DOHH2 (cell line): ENCODE measurements around the gene RNLS.
A peak's percentile ranks its signal among the peaks of the same experiment; 100 is the strongest.

ENCODE experiments used
- H3F3A ChIP-seq: fragments of 200-600 bp; sonication (generic), shearing (Covaris generic); 2 replicates; pipeline ENCODE4 v1.6.0; 2016; ENCODE audit warnings: antibody characterized with exemption, mild to moderate bottlenecking; ENCODE audit not compliant: control insufficient read depth, insufficient read depth
- H3K27ac ChIP-seq: fragments of 200-600 bp; sonication (generic); 2 replicates; pipeline ENCODE4 v1.5.1; 2014; ENCODE audit warnings: low read depth, mild to moderate bottlenecking, low read length, moderate library complexity
- H3K27me3 ChIP-seq: fragments of 200-600 bp; sonication (generic); 2 replicates; pipeline ENCODE4 v1.6.1; 2014; ENCODE audit warnings: mild to moderate bottlenecking, low read length, mixed read lengths; ENCODE audit not compliant: control insufficient read depth
- H3K36me3 ChIP-seq: fragments of 200-600 bp; sonication (generic); 2 replicates; pipeline ENCODE4 v1.6.1; 2014; ENCODE audit warnings: mild to moderate bottlenecking, low read length, moderate library complexity, mixed read lengths; ENCODE audit not compliant: control insufficient read depth
- H3K4me1 ChIP-seq: fragments of 200-600 bp; sonication (generic); 2 replicates; pipeline ENCODE4 v1.6.1; 2014; ENCODE audit warnings: mild to moderate bottlenecking, low read length, mixed read lengths; ENCODE audit not compliant: control insufficient read depth
- H3K4me2 ChIP-seq: fragments of 200-600 bp; sonication (generic); 2 replicates; pipeline ENCODE4 v1.6.0; 2014; ENCODE audit warnings: mild to moderate bottlenecking, low read length, moderate library complexity
- H3K4me3 ChIP-seq: fragments of 200-600 bp; sonication (generic); 2 replicates; pipeline ENCODE4 v1.5.1; 2014; ENCODE audit warnings: mild to moderate bottlenecking, low read length, mixed read lengths
- H3K79me2 ChIP-seq: fragments of 200-600 bp; sonication (generic); 2 replicates; pipeline ENCODE4 v1.6.1; 2014; ENCODE audit warnings: mild to moderate bottlenecking, low read length, mixed read lengths; ENCODE audit not compliant: control insufficient read depth
- H3K9me2 ChIP-seq: fragments of 200-600 bp; sonication (generic); replicated peaks from 2 replicates; pipeline ENCODE4 v1.6.1; 2014; ENCODE audit warnings: mild to moderate bottlenecking, low read length, mixed read lengths; ENCODE audit not compliant: control insufficient read depth
- H3K9me3 ChIP-seq: fragments of 200-600 bp; sonication (generic); 2 replicates; pipeline ENCODE4 v1.6.1; 2014; ENCODE audit warnings: antibody characterized with exemption, low read length, mixed read lengths; ENCODE audit not compliant: control insufficient read depth, insufficient read depth
- H4K20me1 ChIP-seq: fragments of 200-600 bp; sonication (generic); 2 replicates; pipeline ENCODE4 v1.6.0; 2014; ENCODE audit warnings: low read depth, mild to moderate bottlenecking, antibody characterized with exemption, low read length, moderate library complexity; ENCODE audit not compliant: control insufficient read depth, insufficient read depth
- EZH2phosphoT487 ChIP-seq: fragments of 200-600 bp; sonication (generic); IDR thresholded peaks from 2 replicates; pipeline ENCODE4 v1.6.1; 2017; ENCODE audit warnings: borderline replicate concordance, mild to moderate bottlenecking, antibody characterized with exemption, low read length, moderate library complexity, mixed read lengths
- TF ChIP-seq, protein P1 (sequence below): fragments of 200-600 bp; sonication (generic); IDR thresholded peaks from one replicate; pipeline ENCODE4 v1.5.1; 2014; ENCODE audit warnings: antibody characterized with exemption, mild to moderate bottlenecking, low read depth, low read length; ENCODE audit not compliant: poor library complexity, severe bottlenecking

RNLS gene

GRCh38 chr10:88557256-88557655 is 25.9 kb downstream of the RNLS start:
- Histone ChIP-seq H3K27ac (no peak overlapping the region), H3K4me2 (no peak overlapping the region), H3K79me2 (no peaks in the 10 kb centered on the region), H3K9me3 (no peaks in the 10 kb centered on the region), H3K27me3 (no peaks in the 10 kb centered on the region), H3F3A (no peaks in the 10 kb centered on the region), H3K36me3 (no peaks in the 10 kb centered on the region), H3K9me2 (no peaks in the 10 kb centered on the region), H3K4me3 (no peak overlapping the region), H3K4me1 (no peaks in the 10 kb centered on the region), H4K20me1 (no peaks in the 10 kb centered on the region)
- TF ChIP-seq, protein P1, sequence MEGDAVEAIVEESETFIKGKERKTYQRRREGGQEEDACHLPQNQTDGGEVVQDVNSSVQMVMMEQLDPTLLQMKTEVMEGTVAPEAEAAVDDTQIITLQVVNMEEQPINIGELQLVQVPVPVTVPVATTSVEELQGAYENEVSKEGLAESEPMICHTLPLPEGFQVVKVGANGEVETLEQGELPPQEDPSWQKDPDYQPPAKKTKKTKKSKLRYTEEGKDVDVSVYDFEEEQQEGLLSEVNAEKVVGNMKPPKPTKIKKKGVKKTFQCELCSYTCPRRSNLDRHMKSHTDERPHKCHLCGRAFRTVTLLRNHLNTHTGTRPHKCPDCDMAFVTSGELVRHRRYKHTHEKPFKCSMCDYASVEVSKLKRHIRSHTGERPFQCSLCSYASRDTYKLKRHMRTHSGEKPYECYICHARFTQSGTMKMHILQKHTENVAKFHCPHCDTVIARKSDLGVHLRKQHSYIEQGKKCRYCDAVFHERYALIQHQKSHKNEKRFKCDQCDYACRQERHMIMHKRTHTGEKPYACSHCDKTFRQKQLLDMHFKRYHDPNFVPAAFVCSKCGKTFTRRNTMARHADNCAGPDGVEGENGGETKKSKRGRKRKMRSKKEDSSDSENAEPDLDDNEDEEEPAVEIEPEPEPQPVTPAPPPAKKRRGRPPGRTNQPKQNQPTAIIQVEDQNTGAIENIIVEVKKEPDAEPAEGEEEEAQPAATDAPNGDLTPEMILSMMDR: no peak

DNA sequence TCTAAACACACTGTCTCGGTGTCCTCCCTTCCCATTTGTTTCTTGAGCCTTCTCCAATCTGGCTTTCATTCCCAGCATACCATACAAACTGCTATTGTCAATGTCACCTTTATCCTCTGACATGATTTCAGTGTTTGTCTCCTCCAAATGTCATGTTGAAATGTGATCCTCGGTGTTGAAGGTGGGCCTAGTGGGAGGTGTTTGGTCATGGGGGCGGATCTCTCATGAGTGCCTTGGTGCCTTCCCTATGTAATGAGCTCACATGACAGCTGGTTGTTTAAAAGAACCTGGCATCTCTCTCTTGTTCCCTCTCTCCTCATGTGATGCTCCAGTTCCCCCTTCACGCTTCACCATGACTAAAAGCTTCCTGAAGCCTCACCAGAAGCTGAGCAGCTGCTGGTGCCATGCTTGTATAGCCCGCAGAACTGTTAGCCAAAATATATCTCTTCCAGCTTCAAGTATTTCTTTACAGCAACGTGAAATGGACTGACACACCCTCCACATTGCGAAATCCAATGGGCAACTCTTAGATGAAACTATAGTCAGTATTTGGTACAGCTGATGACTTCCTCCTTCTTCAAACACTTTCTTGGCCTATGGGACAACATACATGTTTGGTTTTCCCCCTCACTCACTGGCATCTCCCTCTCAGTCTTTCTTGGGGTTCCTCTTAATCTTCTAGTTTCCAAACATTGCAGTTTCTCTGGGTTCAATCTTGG is 27.8 kb downstream of the RNLS start:
- Histone ChIP-seq H4K20me1 (no peaks in the 10 kb centered on the region), H3K4me2 (no peak overlapping the region), H3K9me3 (no peaks in the 10 kb centered on the region), H3K27ac (no peak overlapping the region), H3K36me3 (no peaks in the 10 kb centered on the region), H3F3A (no peaks in the 10 kb centered on the region), H3K9me2 (no peaks in the 10 kb centered on the region), H3K27me3 (no peaks in the 10 kb centered on the region), H3K79me2 (no peaks in the 10 kb centered on the region), H3K4me3 (no peak overlapping the region), H3K4me1 (no peaks in the 10 kb centered on the region)
- TF ChIP-seq, protein P1: no peak
- TF ChIP-seq EZH2phosphoT487: no peak

- H3K27ac ChIP-seq: no peak overlapping the region
- no peaks in the 10 kb centered on the region for H3F3A ChIP-seq
Observed at GRCh38 chr10:88553116-88553752, 29.9 kb downstream of the RNLS start.

More at GRCh38 chr10:88553116-88553752, 29.9 kb downstream of the RNLS start:
- Histone ChIP-seq H3K4me3 (no peak overlapping the region), H3K9me2 (no peaks in the 10 kb centered on the region), H4K20me1 (no peaks in the 10 kb centered on the region), H3K27me3 (no peaks in the 10 kb centered on the region), H3K4me2 (no peak overlapping the region), H3K79me2 (no peaks in the 10 kb centered on the region), H3K9me3 (no peaks in the 10 kb centered on the region), H3K4me1 (no peaks in the 10 kb centered on the region), H3K36me3 (no peaks in the 10 kb centered on the region)
- no peak for TF ChIP-seq EZH2phosphoT487
- TF ChIP-seq, protein P1: peak; percentile 77
